Measurements from ENCODE around the gene MAP3K14.

GRCh38 chr17:45283711-45284110, 33.1 kb downstream of the MAP3K14 start:
- TF ChIP-seq POLR2AphosphoS5 (IDR thresholded peaks at IDR 0.05; ENCODE audit: low read depth, low read length) (no peak), POLR2A (IDR thresholded peaks at IDR 0.05; ENCODE audit: low read depth, low read length) (no peak), TAF1 (IDR thresholded peaks at IDR 0.05; ENCODE audit: low read depth, low read length) (no peak), SPI1 (IDR thresholded peaks at IDR 0.05; ENCODE audit: low read depth, low read length) (no peak), PAX5 (IDR thresholded peaks at IDR 0.05; ENCODE audit: insufficient read depth, low read length, severe bottlenecking) (no peak)
